Measurements from ENCODE around the gene LIN7C.

Gene LIN7C

GRCh38 chr11:27489092-27489491 lies 17.5 kb downstream of the LIN7C start:
- TF ChIP-seq POLR2AphosphoS5 (IDR thresholded peaks at IDR 0.05; ENCODE audit: low read depth, low read length) (no peak), SIN3A (IDR thresholded peaks at IDR 0.05; ENCODE audit: borderline replicate concordance, insufficient read depth, low read length) (no peak), TAF1 (IDR thresholded peaks at IDR 0.05; ENCODE audit: borderline replicate concordance, insufficient read depth, low read length) (no peak), REST (IDR thresholded peaks at IDR 0.05; ENCODE audit: insufficient read depth in 1 of 2, low read depth in 2 of 2, low read length in 2 of 2) (no peak), FOXP2 (optimal IDR thresholded peaks at IDR 0.05; ENCODE audit: borderline replicate concordance, extremely low read depth, extremely low read length, insufficient read depth) (no peak)

- TF ChIP-seq POLR2AphosphoS5 (IDR thresholded peaks at IDR 0.05; ENCODE audit: low read depth, low read length): no peak
Observed at GRCh38 chr11:27487706-27488105, 18.9 kb downstream of the LIN7C start.

GRCh38 chr11:27485930-27486773 lies 20.4 kb downstream of the LIN7C start:
- TF ChIP-seq POLR2AphosphoS5 (IDR thresholded peaks at IDR 0.05; ENCODE audit: low read depth, low read length): no peak
- TF ChIP-seq FOXP2 (optimal IDR thresholded peaks at IDR 0.05; ENCODE audit: borderline replicate concordance, extremely low read depth, extremely low read length, insufficient read depth): no peak
- no peak for TF ChIP-seq TAF1 (IDR thresholded peaks at IDR 0.05; ENCODE audit: borderline replicate concordance, insufficient read depth, low read length)
- TF ChIP-seq SIN3A (IDR thresholded peaks at IDR 0.05; ENCODE audit: borderline replicate concordance, insufficient read depth, low read length): no peak
- no peak for TF ChIP-seq REST (IDR thresholded peaks at IDR 0.05; ENCODE audit: insufficient read depth in 1 of 2, low read depth in 2 of 2, low read length in 2 of 2)

- TF ChIP-seq REST (IDR thresholded peaks at IDR 0.05; ENCODE audit: insufficient read depth in 1 of 2, low read depth in 2 of 2, low read length in 2 of 2): no peak
- TF ChIP-seq FOXP2 (optimal IDR thresholded peaks at IDR 0.05; ENCODE audit: borderline replicate concordance, extremely low read depth, extremely low read length, insufficient read depth): no peak
- no peak for TF ChIP-seq POLR2AphosphoS5 (IDR thresholded peaks at IDR 0.05; ENCODE audit: low read depth, low read length)
- TF ChIP-seq TAF1 (IDR thresholded peaks at IDR 0.05; ENCODE audit: borderline replicate concordance, insufficient read depth, low read length): no peak
- TF ChIP-seq SIN3A (IDR thresholded peaks at IDR 0.05; ENCODE audit: borderline replicate concordance, insufficient read depth, low read length): no peak
Observed at GRCh38 chr11:27482793-27483192, 23.8 kb downstream of the LIN7C start.

- TF ChIP-seq TAF1 (IDR thresholded peaks at IDR 0.05; ENCODE audit: borderline replicate concordance, insufficient read depth, low read length) (no peak), SIN3A (IDR thresholded peaks at IDR 0.05; ENCODE audit: borderline replicate concordance, insufficient read depth, low read length) (no peak), POLR2AphosphoS5 (IDR thresholded peaks at IDR 0.05; ENCODE audit: low read depth, low read length) (no peak), FOXP2 (optimal IDR thresholded peaks at IDR 0.05; ENCODE audit: borderline replicate concordance, extremely low read depth, extremely low read length, insufficient read depth) (no peak), REST (IDR thresholded peaks at IDR 0.05; ENCODE audit: insufficient read depth in 1 of 2, low read depth in 2 of 2, low read length in 2 of 2) (no peak)
Observed at GRCh38 chr11:27481992-27482391, 24.6 kb downstream of the LIN7C start.

Data from PFSK-1 (cell line).